Measurements from ENCODE around the gene IDH2.

DNA sequence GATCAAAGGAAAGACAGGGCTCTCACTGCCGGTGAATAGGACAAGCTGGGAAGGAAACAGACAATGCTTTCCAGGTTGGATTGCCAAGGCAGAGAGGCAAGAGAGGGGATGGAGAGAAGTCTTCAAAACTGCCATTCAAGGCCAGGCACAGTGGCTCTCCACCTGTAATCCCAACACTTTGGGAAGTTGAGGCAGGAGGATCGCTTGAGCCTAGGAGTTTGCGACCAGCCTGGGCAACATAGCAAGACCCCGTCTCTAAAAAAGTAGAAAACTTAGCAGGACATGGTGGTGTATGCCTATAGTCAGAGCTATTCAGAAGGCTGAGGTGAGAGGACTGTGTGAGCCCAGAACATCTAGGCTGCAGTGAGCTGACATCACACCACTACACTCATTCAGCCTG, 43.5 kb upstream of the IDH2 start:
- no peak for TF ChIP-seq CTCF (conservative IDR thresholded peaks at IDR 0.05; ENCODE audit: low read depth, low read length)
- no peak for TF ChIP-seq MAZ (IDR thresholded peaks at IDR 0.05; ENCODE audit: borderline replicate concordance, low read depth, low read length)
- no peak for TF ChIP-seq RFX5 (IDR thresholded peaks at IDR 0.05; ENCODE audit: low read depth, low read length)
- no peak for TF ChIP-seq USF2 (IDR thresholded peaks at IDR 0.05; ENCODE audit: low read depth, low read length)
- TF ChIP-seq MAFK (IDR thresholded peaks at IDR 0.05; ENCODE audit: low read depth, low read length): no peak
- no peak for TF ChIP-seq RAD21 (IDR thresholded peaks at IDR 0.05; ENCODE audit: low read length)
- TF ChIP-seq BHLHE40 (IDR thresholded peaks at IDR 0.05; ENCODE audit: low read depth, low read length): no peak
- TF ChIP-seq, protein P1, sequence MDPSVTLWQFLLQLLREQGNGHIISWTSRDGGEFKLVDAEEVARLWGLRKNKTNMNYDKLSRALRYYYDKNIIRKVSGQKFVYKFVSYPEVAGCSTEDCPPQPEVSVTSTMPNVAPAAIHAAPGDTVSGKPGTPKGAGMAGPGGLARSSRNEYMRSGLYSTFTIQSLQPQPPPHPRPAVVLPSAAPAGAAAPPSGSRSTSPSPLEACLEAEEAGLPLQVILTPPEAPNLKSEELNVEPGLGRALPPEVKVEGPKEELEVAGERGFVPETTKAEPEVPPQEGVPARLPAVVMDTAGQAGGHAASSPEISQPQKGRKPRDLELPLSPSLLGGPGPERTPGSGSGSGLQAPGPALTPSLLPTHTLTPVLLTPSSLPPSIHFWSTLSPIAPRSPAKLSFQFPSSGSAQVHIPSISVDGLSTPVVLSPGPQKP (IDR thresholded peaks at IDR 0.05; ENCODE audit: borderline replicate concordance, low read depth, low read length): no peak
